ENCODE results near the gene GCN1.

GCN1 gene

GRCh38 chr12:120092551-120093335 is 101.8 kb downstream of the GCN1 start:
- DNase-seq: no peak

DNA sequence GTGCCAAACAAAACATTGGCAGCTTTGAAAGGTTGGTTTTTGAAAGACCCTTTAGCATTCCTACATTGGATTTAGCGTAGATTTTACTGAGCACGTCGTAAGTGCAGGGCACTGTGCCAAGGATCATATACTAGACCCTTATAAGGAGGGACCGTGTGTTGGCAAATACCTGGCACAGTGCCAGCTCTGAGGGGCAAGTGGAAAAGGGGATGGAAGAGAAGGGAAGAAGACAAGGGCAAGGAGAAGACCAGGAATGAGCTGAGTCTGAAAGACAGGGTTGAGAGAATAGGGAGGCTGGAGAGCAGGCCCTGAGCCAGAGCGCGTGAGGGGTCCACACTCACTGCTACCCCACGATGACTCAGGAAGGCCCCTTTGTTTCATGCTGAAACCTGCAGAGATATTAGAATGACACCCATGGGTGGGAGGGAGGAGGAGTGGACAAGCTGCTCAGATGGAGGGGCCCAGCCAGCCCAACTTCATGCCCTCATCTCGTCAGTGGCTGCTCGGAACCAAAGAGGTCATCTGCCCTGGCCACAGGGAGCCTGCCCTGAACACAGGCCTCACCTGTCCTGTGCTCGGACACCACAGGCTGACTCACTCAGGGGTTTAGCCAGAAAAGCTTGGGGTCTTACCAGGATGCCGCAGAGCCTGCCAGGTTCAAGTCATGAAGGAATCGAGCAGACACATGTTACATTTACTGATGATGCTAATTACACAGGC is 103.0 kb downstream of the GCN1 start:
- no peak for DNase-seq

- no peak for DNase-seq
These were observed 103.8 kb downstream of the GCN1 start for GRCh38 chr12:120090626-120091295.

- no peak for DNase-seq
These were observed 104.3 kb downstream of the GCN1 start for GRCh38 chr12:120090206-120090605.

DNA sequence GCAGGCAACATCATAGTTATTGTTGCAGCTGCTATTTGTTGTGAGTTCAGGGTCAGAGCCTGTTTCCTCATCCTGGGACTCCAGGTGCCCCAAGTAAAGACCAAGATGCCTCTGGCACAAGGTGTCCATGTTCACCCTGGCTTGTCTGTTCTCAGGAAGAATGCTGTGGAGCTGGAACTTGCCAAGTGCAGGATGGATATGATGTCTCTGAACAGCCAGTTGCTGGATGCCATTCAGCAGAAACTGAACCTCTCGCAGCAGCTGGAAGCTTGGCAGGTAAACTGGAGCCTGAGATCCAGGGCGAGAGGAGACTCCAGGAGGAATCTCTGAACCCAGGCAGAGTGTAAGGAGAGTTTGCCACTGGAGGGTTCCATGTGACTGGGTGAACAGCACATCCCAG is 104.7 kb downstream of the GCN1 start:
- DNase-seq: no peak

- no peak for DNase-seq
These were observed 105.4 kb downstream of the GCN1 start for GRCh38 chr12:120089105-120089504.

DNA sequence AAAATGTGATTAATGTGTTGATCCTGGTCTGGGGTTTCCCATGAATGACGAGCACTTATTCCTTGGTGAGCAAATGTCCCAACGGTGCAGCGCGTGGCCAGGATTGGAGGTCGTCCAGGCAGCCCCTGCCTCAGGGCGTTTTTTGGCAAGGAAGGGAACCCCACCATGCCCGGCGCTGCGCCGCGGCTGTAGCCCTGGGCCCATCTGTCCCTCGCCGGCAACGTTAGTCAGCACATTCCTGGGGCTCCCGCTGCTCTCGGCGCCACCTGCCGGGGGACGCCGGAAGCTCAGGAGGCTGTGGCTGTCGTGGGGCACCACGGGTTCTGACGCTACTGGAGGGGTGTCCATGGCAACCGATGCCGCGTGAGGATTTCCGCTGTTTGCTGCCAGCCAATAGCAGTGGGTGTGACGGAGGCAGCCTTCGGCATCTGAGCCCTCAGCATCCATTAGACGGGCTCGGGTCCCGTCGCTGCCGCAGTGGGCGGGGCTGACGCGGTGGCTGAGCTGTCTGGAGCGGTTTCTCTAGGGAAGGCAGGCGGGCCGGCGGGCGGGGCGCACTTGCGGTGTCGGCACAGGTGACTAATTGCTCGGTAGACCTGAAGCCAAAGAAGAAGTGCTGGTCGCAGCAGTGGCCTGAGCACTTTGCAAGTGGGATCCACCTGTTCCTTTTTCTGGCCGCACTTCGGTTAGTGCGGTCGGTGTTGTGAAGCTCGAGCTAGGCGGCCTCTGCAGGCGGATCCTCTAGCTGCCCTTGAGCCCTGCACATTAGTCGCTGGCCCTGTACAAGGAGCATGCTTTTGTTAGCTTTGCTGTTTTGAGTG is 107.5 kb downstream of the GCN1 start:
- peak; percentile 100 for DNase-seq

GRCh38 chr12:120085920-120086645 is 108.4 kb downstream of the GCN1 start:
- no peak for DNase-seq

GRCh38 chr12:120081641-120082040 is 112.9 kb downstream of the GCN1 start:
- DNase-seq: no peak

- no peak for DNase-seq
These were observed 114.8 kb downstream of the GCN1 start for GRCh38 chr12:120079411-120080400.

GRCh38 chr12:120078868-120079267 is 115.6 kb downstream of the GCN1 start:
- no peak for DNase-seq

GRCh38 chr12:120077260-120077659 is 117.3 kb downstream of the GCN1 start:
- DNase-seq: no peak
